WERI-Rb-1 (cell line): ENCODE results near the gene MXD4.

Experiments
- DNase-seq: peaks from one replicate; pipeline ENCODE4 v3.0.0-alpha.2; 2020
- H3K27ac ChIP-seq: fragments of 250-450 bp; sonication (Bioruptor Pico); 2 replicates; pipeline ENCODE4 v1.5.1; 2020; ENCODE audit warnings: mild to moderate bottlenecking, moderate library complexity
- H3K27me3 ChIP-seq: fragments of 250-450 bp; sonication (Bioruptor Pico); 2 replicates; pipeline ENCODE4 v1.5.1; 2021; ENCODE audit warnings: mild to moderate bottlenecking, low read depth, moderate library complexity; ENCODE audit not compliant: insufficient read depth, severe bottlenecking
- H3K36me3 ChIP-seq: fragments of 250-450 bp; sonication (Bioruptor Pico); 2 replicates; pipeline ENCODE4 v1.5.1; 2020; ENCODE audit warnings: mild to moderate bottlenecking, moderate library complexity
- H3K4me3 ChIP-seq: 2 replicates; pipeline ENCODE4 v1.5.1; 2011; ENCODE audit warnings: low read depth, mild to moderate bottlenecking, control low read depth, low read length
- H3K9me3 ChIP-seq: fragments of 250-450 bp; sonication (Bioruptor Pico); 2 replicates; pipeline ENCODE4 v1.5.1; 2021; ENCODE audit warnings: mild to moderate bottlenecking, moderate library complexity; ENCODE audit not compliant: severe bottlenecking
- TF ChIP-seq, protein P1 (sequence below): IDR thresholded peaks from 2 replicates; pipeline ENCODE4 v1.5.1; 2011; ENCODE audit warnings: low read depth, mild to moderate bottlenecking, control low read depth, inconsistent platforms, low read length

Gene MXD4

DNA sequence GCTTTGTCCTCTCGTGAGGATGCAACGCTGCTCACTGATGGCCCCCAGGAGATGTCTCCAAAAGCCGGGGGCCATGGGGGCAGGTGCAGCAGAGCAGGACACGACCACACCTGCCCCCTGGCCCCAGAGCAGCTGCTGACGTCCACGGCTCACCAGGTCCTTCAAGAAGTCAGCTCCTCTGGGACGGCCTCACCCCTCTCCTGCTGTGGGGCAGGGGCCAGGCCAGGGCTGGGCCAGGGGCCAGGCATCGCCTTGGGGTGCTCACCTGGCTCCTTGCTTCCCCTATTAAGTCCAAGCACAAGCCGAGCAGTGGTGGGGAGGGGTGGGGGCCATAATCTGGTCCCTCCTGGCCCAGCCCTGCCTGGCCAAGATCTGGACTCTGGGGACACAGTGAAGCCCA, 28.6 kb upstream of the MXD4 start:
- TF ChIP-seq, protein P1, sequence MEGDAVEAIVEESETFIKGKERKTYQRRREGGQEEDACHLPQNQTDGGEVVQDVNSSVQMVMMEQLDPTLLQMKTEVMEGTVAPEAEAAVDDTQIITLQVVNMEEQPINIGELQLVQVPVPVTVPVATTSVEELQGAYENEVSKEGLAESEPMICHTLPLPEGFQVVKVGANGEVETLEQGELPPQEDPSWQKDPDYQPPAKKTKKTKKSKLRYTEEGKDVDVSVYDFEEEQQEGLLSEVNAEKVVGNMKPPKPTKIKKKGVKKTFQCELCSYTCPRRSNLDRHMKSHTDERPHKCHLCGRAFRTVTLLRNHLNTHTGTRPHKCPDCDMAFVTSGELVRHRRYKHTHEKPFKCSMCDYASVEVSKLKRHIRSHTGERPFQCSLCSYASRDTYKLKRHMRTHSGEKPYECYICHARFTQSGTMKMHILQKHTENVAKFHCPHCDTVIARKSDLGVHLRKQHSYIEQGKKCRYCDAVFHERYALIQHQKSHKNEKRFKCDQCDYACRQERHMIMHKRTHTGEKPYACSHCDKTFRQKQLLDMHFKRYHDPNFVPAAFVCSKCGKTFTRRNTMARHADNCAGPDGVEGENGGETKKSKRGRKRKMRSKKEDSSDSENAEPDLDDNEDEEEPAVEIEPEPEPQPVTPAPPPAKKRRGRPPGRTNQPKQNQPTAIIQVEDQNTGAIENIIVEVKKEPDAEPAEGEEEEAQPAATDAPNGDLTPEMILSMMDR = no peak
- peak; percentile 8 for DNase-seq
- H3K4me3 ChIP-seq = no peak overlapping the region
- peaks cover 3% of the 10 kb centered on the region for H3K9me3 ChIP-seq
- no peak overlapping the region for H3K27ac ChIP-seq
- H3K36me3 ChIP-seq = no peaks in the 10 kb centered on the region
- no peaks in the 10 kb centered on the region for H3K27me3 ChIP-seq

DNA sequence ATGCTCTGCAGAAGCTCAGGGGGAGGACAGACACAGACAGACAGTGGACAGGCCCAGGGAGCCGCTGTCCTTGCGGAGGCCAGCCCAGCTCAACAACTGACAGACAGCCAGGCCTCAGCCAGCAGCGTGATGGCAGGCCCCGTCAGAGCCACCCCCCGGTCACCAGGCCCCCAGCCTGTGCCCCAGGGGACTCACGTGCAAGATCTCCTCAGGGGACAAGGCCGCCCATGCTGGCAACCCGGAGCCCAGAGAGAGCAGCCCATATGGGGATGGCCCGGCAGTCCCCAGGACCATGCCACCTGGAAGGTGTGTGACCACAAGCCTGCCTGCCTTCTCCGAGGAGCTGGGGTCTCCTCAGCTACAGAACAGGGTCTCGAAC, 28.0 kb upstream of the MXD4 start:
- peaks cover 3% of the 10 kb centered on the region for H3K9me3 ChIP-seq
- H3K27ac ChIP-seq = no peak overlapping the region
- TF ChIP-seq, protein P1 = no peak
- no peaks in the 10 kb centered on the region for H3K27me3 ChIP-seq
- no peak for DNase-seq
- no peaks in the 10 kb centered on the region for H3K36me3 ChIP-seq
- H3K4me3 ChIP-seq = no peak overlapping the region

DNA sequence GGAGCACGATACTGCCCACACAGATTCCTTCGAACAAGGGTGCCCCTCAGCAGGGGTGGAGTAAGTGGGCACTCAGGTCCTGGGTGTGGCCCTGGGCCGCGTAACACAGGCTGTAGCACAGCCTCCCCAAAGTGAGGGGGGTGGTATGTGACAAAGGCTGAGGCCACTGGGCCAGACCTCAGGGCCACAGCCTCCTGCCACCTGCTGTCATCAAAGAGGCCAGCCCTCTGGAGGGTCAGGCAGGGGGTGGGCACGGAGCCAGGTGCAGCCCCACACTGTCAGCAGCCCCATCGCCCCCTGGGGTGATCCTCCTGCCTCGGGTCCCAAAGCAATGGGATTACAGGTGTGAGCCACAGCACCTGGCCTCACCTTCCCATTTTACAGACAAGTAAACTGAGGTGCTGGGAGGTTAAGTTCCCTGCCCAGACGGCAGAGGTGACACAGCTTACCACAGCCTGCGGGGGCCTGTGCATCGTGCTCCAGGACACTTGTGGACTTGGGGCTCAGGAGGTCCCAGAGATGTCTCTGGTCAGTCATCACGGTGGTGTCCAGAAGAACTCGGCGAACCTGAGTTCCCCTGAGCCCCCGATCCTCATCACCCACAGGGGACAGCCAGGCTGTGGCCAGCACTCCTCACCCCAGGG, 27.5 kb upstream of the MXD4 start:
- TF ChIP-seq, protein P1 = no peak
- no peaks in the 10 kb centered on the region for H3K36me3 ChIP-seq
- peak; percentile 6 for DNase-seq

DNA sequence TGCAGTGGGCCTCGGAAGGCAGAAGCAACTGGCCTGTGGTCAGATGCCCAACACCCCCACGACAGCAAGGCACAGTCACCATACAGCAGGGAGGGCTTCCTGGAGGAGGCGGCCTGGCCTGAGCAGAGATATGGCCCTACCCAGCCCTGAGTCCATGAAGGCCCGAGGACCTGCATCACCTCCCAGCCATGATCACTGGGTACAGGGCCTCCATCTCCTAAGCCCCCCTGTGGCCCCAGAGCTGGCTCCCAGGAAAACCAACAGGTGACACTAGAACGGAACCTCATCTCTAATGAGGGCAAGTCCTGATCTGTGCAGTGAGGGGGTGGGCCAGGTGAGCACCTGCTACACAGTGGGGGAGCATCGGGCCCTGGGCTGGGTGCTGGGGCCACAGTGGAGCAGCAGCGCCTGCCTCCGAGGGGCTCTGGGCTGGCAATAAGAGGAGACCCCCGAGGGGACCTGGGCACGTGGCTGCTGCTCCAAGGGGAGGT, 26.2 kb upstream of the MXD4 start:
- Histone ChIP-seq H3K4me3 (no peak overlapping the region), H3K27me3 (no peaks in the 10 kb centered on the region), H3K27ac (no peak overlapping the region), H3K9me3 (no peaks in the 10 kb centered on the region), H3K36me3 (no peaks in the 10 kb centered on the region)
- TF ChIP-seq, protein P1 = no peak
- peak; percentile 7 for DNase-seq

More for the DNA sequence above, 27.5 kb upstream of the MXD4 start:
- no peak overlapping the region for H3K4me3 ChIP-seq
- no peak overlapping the region for H3K27ac ChIP-seq
- no peaks in the 10 kb centered on the region for H3K27me3 ChIP-seq
- peaks cover 3% of the 10 kb centered on the region for H3K9me3 ChIP-seq

DNA sequence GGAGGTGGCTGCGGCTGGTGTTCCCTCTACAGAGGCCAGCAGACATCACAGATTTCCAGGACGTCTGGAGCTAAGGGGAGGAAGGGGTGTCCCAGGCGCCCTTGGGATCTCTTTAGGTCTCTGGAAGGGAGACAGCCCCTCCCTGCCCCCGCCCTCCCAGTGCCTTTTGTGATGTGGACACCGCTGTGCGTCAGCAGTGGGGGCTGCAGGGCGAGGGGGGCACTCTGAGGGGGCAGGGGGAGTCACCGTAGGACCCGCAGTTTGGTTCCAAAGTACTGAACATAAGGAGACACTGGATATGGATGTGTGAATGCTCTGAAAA, 25.6 kb upstream of the MXD4 start:
- TF ChIP-seq, protein P1 = no peak
- Histone ChIP-seq H3K36me3 (no peaks in the 10 kb centered on the region), H3K4me3 (no peak overlapping the region), H3K9me3 (no peaks in the 10 kb centered on the region), H3K27me3 (no peaks in the 10 kb centered on the region), H3K27ac (no peak overlapping the region)
- DNase-seq = no peak

DNA sequence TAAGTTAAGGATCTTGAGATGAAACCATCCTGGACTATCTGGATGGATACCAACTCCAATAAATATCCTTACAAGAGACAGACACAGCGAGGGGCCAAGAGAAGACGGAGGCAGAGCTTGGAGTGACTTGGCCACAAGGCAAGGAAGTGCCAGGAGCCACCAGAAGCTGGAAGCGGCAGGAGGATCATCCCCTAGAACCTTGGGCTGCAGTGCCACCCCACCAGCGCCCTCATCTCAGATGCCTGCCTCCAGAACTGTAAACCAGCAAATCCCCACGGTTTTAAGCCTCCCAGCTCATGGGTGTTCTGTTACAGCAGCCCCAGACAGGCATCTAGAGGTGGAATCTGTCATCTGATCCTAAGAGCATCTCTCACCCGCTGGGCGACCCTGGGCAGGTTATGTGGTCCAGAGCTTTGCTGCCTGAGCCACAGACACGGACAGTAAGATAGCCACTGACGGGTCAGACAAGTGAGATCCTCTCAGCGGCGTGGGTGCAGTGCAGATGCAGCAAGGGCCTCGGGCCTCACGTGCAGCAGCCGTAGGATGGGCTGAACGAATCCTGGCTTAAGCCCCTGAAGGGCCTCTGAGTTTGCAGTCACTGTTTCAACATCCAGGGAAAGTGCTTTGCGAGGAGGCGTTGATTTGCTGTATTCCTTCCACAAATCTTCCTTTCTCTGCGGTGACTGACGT, 25.1 kb upstream of the MXD4 start:
- no peaks in the 10 kb centered on the region for H3K9me3 ChIP-seq
- no peaks in the 10 kb centered on the region for H3K36me3 ChIP-seq
- H3K27me3 ChIP-seq = no peaks in the 10 kb centered on the region
- TF ChIP-seq, protein P1 = peak; percentile 1; the same call in 1 of the 2 replicates
- no peak overlapping the region for H3K4me3 ChIP-seq
- no peak overlapping the region for H3K27ac ChIP-seq
- DNase-seq = peak; percentile 88
